Epithelial cell of esophagus (primary cell): ENCODE data around the gene TACC2.

ENCODE experiments used
- DNase-seq: peaks from one replicate; pipeline ENCODE4 v3.0.0; 2010; ENCODE audit warnings: low read depth
- H3K4me3 ChIP-seq: 2 replicates; pipeline ENCODE4 v1.5.1; 2011; ENCODE audit warnings: mild to moderate bottlenecking, low read length, control low read depth
- TF ChIP-seq, protein P1 (sequence below): IDR thresholded peaks from 2 replicates; pipeline ENCODE4 v1.5.1; 2011; ENCODE audit warnings: low read depth, mild to moderate bottlenecking, low read length, control low read depth, inconsistent platforms; ENCODE audit not compliant: insufficient read depth; ENCODE audit errors: missing control alignments

The TACC2 gene

DNA sequence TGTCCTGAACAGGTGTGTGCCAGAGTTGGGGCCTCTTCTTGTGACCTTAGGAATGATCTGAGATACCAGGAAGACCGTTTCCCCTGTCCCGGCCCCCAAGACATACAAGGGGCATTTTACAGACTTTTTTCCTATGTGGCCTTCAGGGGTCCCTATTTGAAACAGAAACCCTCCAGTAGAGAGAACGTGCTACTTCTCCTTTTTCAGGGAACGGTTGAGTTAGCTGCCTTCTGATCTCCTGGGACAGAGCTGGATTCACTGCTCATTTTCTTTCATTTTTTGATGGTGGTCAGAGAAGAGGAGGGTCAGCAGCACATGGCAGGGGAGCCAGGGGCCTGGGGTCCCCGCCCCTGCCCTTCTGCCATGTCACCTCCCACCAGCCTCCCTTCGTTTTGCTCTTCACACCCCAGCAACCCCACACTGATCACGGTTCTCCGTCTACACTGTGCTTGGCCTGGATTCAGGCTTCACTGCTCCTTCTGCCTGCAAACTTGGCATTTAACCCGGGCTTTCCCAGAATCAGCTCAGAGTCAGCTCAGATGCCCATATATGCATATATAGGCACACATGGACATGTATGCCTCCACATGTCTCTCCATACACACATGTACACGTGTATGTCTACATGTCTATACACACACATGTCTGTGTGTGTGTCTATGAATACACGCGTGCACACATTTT lies 144.1 kb downstream of the TACC2 start:
- DNase-seq = no peak
- TF ChIP-seq, protein P1, sequence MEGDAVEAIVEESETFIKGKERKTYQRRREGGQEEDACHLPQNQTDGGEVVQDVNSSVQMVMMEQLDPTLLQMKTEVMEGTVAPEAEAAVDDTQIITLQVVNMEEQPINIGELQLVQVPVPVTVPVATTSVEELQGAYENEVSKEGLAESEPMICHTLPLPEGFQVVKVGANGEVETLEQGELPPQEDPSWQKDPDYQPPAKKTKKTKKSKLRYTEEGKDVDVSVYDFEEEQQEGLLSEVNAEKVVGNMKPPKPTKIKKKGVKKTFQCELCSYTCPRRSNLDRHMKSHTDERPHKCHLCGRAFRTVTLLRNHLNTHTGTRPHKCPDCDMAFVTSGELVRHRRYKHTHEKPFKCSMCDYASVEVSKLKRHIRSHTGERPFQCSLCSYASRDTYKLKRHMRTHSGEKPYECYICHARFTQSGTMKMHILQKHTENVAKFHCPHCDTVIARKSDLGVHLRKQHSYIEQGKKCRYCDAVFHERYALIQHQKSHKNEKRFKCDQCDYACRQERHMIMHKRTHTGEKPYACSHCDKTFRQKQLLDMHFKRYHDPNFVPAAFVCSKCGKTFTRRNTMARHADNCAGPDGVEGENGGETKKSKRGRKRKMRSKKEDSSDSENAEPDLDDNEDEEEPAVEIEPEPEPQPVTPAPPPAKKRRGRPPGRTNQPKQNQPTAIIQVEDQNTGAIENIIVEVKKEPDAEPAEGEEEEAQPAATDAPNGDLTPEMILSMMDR = no peak
- H3K4me3 ChIP-seq = no peak overlapping the region

DNA sequence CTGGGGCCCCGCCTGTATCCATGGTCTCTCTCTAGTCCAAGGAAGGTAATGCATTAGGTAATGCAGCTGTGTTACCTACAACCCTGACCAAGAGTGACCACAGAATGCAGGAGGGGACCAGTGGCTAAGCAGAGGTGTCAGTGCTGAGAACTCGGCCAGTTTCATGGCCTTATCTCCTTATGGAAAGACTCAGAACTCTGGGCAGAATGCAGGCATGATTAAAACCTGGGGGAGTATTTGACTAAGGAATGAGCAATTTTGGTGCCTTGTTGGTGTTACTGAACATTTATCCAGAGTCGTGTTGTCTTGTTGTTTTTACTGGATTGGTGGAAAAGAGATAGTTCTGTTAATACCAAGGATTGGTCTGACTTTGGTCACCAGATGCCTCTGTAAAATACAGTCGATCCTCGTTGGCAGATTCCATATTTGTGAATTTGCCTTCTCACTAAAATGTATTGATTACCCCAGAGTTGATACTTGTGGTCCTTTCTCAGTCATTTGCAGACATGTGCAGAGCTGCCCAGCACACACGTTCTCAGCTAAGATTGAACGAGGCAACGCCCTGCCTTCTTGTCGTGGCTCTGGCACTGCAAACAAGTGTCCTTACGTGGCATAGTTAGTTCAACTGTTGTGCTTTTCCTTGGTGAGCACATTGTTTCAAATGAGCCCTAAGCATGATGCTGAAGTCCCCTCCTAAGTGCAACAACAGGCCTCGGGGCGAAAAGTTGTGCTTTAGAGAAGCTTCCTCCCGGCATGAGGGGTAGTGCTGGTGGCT lies 146.5 kb downstream of the TACC2 start:
- H3K4me3 ChIP-seq = no peak overlapping the region
- TF ChIP-seq, protein P1 = no peak
- DNase-seq = no peak

DNA sequence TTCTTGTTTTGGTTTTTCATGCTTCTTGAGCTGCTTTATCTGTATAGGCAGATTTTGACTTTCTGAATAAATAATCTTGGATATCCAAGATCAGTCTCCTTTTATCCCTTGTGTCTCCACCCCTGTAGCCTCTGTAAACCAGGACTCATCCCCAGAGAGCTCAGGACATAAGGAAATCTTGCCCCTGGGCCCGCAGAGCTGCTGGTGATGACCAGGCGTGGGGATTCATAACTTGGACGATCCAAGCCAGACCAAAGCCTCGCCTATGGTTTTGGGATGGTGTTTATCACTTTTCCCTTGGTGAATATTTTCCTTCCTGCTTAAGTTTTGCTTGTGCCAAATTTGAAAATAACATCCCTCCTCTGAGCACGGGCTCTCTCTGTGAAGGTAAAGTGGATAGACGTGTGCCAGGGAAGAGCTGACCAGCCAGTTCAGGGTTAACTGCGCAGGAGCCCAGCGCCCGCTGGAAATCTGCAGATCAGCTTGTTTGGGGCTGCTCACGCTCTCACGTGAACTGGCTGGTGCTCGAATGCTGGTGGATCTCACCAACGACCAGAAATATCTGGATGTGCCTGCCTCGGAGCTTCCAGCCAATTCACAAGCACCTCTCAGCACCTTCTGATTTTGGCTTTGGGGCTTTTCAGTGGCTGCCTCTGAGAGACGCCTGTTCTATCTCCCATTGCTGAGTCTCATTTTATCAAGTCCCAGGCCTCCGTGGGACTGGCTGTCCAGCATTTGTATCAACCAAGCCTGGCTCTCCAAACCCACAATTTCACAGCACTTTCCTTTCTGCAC lies 150.1 kb downstream of the TACC2 start:
- H3K4me3 ChIP-seq = no peak overlapping the region
- TF ChIP-seq, protein P1 = no peak
- no peak for DNase-seq

DNA sequence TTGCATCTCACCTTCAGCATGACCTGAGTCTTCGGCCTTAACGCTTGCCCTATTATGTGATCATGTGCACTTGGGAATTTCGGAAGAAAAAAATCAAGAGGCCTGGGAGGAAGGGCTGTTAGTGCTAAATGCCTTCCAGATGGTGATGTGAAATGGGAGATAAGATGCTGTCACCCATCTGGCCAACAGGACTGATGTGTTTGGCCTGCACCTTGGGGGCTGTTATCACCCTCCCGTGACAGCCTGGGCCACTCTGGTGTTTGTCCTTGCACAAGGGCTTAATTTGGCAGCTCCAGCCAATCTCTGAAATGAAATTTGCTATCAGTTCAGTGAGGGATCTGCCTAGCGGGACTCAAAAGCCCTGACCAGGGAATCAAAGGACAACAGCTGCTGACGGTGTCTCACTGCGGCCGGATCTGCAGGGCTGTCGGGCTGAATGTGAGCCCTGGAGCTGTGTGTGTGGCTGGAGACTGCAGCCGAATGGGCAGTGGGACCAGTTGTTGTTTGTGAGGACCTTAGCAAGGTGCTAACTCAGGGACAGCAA lies 150.7 kb downstream of the TACC2 start:
- TF ChIP-seq, protein P1 = no peak

DNA sequence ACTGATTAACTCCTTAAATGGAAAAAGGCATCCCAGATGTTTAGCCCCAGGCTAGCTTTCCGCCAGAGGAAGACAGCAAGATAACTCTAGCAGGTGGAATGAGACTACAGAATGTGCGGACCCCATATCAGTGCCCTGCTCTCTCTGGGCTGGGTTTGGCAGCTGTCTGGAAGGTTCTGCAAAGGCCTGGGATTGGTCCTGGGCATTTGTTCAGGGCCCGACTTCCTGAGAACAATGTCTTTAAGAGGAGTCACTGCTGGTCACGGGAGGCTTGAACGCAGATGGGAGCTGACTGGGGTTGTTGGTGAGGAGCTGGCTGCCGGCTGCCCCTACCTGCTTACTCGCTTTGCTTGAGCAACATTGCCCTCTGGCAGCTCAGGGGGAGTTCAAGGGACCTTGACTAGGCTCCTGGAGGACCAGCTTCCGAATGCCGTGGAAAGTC lies 151.5 kb downstream of the TACC2 start:
- H3K4me3 ChIP-seq = no peak overlapping the region
- DNase-seq = peak; percentile 75
- TF ChIP-seq, protein P1 = no peak

More for the DNA sequence above, 150.7 kb downstream of the TACC2 start:
- no peak for DNase-seq
- H3K4me3 ChIP-seq = no peak overlapping the region

DNA sequence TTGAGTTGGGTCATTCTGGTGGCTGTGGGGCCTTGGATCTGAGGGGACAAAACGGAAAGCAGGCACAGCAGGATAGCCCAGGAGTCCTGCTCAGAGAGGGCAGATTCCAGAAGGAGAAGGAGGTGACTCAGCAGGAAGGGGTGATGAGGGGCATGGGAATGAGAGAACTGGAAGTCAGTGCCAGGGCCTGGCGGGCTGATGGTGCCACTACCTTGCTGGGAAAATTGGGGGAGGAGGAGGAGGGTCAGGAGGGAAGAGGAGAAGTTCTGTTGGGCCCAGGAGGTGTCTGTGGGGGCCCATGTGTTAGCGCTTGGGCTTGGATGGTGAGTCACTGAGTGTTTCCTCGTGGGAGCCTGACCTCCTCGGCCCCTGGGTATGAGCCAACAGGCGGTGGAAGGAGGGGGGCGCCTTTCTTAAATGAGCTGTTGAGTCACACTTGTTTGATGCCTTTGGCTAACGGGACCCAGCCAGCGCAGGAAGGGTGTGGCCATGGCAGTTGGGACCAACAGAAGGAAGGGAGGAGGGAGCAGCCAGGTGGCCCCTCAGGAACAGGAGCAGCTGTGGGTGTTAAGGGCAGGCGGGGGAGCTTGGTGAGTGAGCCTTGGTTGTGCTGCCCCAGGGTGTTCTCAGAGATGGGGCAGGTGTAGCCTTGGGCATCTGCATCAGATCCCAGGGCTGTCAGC lies 152.1 kb downstream of the TACC2 start:
- no peak overlapping the region for H3K4me3 ChIP-seq
- TF ChIP-seq, protein P1 = no peak
- DNase-seq = peak; percentile 85
